Neural progenitor cell (in vitro differentiated cells): ENCODE measurements around the gene USP10.

Experiments used
- CTCF ChIP-seq: fragments of 200-600 bp; sonication (generic); IDR thresholded peaks from 2 replicates; pipeline ENCODE4 v1.5.1; 2017; ENCODE audit warnings: antibody characterized with exemption, mild to moderate bottlenecking
- EZH2 ChIP-seq: fragments of 200-600 bp; sonication (generic); IDR thresholded peaks from 2 replicates; pipeline ENCODE4 v1.6.1; 2017; ENCODE audit warnings: antibody characterized with exemption, mild to moderate bottlenecking, moderate library complexity

- TF ChIP-seq CTCF (no peak), EZH2 (no peak)
These were observed 38.8 kb upstream of the USP10 start for GRCh38 chr16:84660973-84661372.
